Neural cell (in vitro differentiated cells): ENCODE results near the gene SBNO2. TPM values are rescaled to one million over a fixed set of nuclear protein-coding genes. Genes with fewer than 3 reads are reported as not detected.

Experiments used
- H2AFZ ChIP-seq: fragments of 200-600, 300-800 bp; sonication (generic), shearing (Covaris generic); 2 replicates; pipeline ENCODE4 v1.6.0; 2014; ENCODE audit warnings: low read depth, mild to moderate bottlenecking, antibody characterized with exemption, low read length, moderate library complexity
- H3F3A ChIP-seq: fragments of 200-600 bp; shearing (Covaris generic); 2 replicates; pipeline ENCODE4 v1.6.1; 2016; ENCODE audit warnings: mild to moderate bottlenecking, moderate library complexity, mixed read lengths, antibody characterized with exemption, low read length; ENCODE audit not compliant: insufficient read depth, poor library complexity, severe bottlenecking
- H3K27ac ChIP-seq: fragments of 200-600, 300-800 bp; sonication (generic), shearing (Covaris generic); 2 replicates; pipeline ENCODE4 v1.5.1; 2014; ENCODE audit warnings: mild to moderate bottlenecking, low read length, moderate library complexity
- H3K27me3 ChIP-seq: fragments of 300-800, 200-600 bp; sonication (generic), shearing (Covaris generic); 2 replicates; pipeline ENCODE4 v1.6.0; 2014; ENCODE audit warnings: mild to moderate bottlenecking, low read depth, low read length, moderate library complexity; ENCODE audit not compliant: insufficient read depth
- H3K36me3 ChIP-seq: fragments of 300-800, 200-600 bp; sonication (generic), shearing (Covaris generic); 2 replicates; pipeline ENCODE4 v1.5.1; 2014; ENCODE audit warnings: mild to moderate bottlenecking, antibody characterized with exemption, low read length, moderate library complexity; ENCODE audit not compliant: insufficient read depth
- H3K4me2 ChIP-seq: fragments of 300-800, 200-600 bp; sonication (generic), shearing (Covaris generic); 2 replicates; pipeline ENCODE4 v1.6.0; 2014; ENCODE audit warnings: mild to moderate bottlenecking, low read length
- H3K4me3 ChIP-seq: fragments of 300-800, 200-600 bp; sonication (generic), shearing (Covaris generic); 2 replicates; pipeline ENCODE4 v1.5.1; 2014; ENCODE audit warnings: mild to moderate bottlenecking, low read length, moderate library complexity
- H3K79me2 ChIP-seq: fragments of 200-600 bp; shearing (Covaris generic); replicated peaks from 2 replicates; pipeline ENCODE4 v1.6.0; 2014; ENCODE audit warnings: mild to moderate bottlenecking, low read length, moderate library complexity; ENCODE audit not compliant: insufficient read depth
- H3K9ac ChIP-seq: fragments of 300-800, 200-600 bp; sonication (generic), shearing (Covaris generic); 2 replicates; pipeline ENCODE4 v1.6.1; 2016; ENCODE audit warnings: mild to moderate bottlenecking, low read length, mixed read lengths
- H3K9me2 ChIP-seq: fragments of 200-600 bp; shearing (Covaris generic); 2 replicates; pipeline ENCODE4 v1.6.1; 2016; ENCODE audit warnings: mild to moderate bottlenecking, low read length, mixed read lengths; ENCODE audit not compliant: insufficient read depth
- H3K9me3 ChIP-seq: fragments of 200-600, 300-800 bp; sonication (generic), shearing (Covaris generic); 2 replicates; pipeline ENCODE4 v1.6.1; 2016; ENCODE audit warnings: mild to moderate bottlenecking, mixed run types, low read length, moderate library complexity, mixed read lengths
- H4K20me1 ChIP-seq: fragments of 200-600 bp; shearing (Covaris generic); 2 replicates; pipeline ENCODE4 v1.6.1; 2016; ENCODE audit warnings: mild to moderate bottlenecking, mixed run types; ENCODE audit not compliant: insufficient read depth
- CTCF ChIP-seq: fragments of 450-650 bp; IDR thresholded peaks from 2 replicates; pipeline ENCODE4 v1.5.1; 2014; ENCODE audit warnings: antibody characterized with exemption, mild to moderate bottlenecking, moderate library complexity; ENCODE audit not compliant: poor library complexity, severe bottlenecking
- EP300 ChIP-seq: fragments of 450-650 bp; conservative IDR thresholded peaks from 2 replicates; pipeline ENCODE4 v1.6.1; 2014; ENCODE audit warnings: antibody characterized with exemption, mild to moderate bottlenecking, moderate library complexity; ENCODE audit not compliant: poor library complexity, severe bottlenecking
- EZH2 ChIP-seq: fragments of 200-600, 300-800 bp; shearing (Covaris generic), sonication (generic); IDR thresholded peaks from 2 replicates; pipeline ENCODE4 v1.6.1; 2014; ENCODE audit warnings: antibody characterized with exemption, low read length, borderline replicate concordance, mild to moderate bottlenecking; ENCODE audit not compliant: insufficient read depth, poor library complexity, severe bottlenecking
- MXI1 ChIP-seq: fragments of 450-650 bp; conservative IDR thresholded peaks from 2 replicates; pipeline ENCODE4 v1.6.1; 2014; ENCODE audit warnings: antibody characterized with exemption, mild to moderate bottlenecking; ENCODE audit not compliant: poor library complexity, severe bottlenecking
- POLR2AphosphoS5 ChIP-seq: IDR thresholded peaks from 2 replicates; pipeline ENCODE4 v1.6.1; 2012
- RAD21 ChIP-seq: fragments of 450-650 bp; conservative IDR thresholded peaks from 2 replicates; pipeline ENCODE4 v1.6.1; 2014; ENCODE audit warnings: antibody characterized with exemption, mild to moderate bottlenecking, moderate library complexity
- REST ChIP-seq: IDR thresholded peaks from 2 replicates; pipeline ENCODE4 v1.6.1; 2012; ENCODE audit warnings: borderline replicate concordance
- SMC3 ChIP-seq: fragments of 450-650 bp; conservative IDR thresholded peaks from 2 replicates; pipeline ENCODE4 v1.6.1; 2014; ENCODE audit warnings: antibody characterized with exemption, mild to moderate bottlenecking, moderate library complexity; ENCODE audit not compliant: poor library complexity
- TAF1 ChIP-seq: IDR thresholded peaks from 2 replicates; pipeline ENCODE4 v1.6.1; 2012; ENCODE audit warnings: low read depth
- polyA plus RNA-seq: library from polyadenylated mRNA; depleted of rRNA; stranded (reverse); fragments of >200 nt; gene quantifications from 2 replicates; pipeline ENCODE4 v1.2.3, GENCODE V29; 2014

Gene SBNO2
- polyA plus RNA-seq, 1 donor from 2014 or later: 4.8 TPM

- Histone ChIP-seq H3K27ac (no peak overlapping the region), H3K27me3 (no peaks in the 10 kb centered on the region), H4K20me1 (no peaks in the 10 kb centered on the region)
Observed at GRCh38 chr19:1131718-1132551, 42.1 kb downstream of the SBNO2 start.

More at GRCh38 chr19:1131718-1132551, 42.1 kb downstream of the SBNO2 start:
- Histone ChIP-seq H3F3A (no peaks in the 10 kb centered on the region), H2AFZ (no peak overlapping the region), H3K79me2 (no peaks in the 10 kb centered on the region), H3K36me3 (no peaks in the 10 kb centered on the region), H3K9me2 (no peaks in the 10 kb centered on the region), H3K9me3 (no peaks in the 10 kb centered on the region), H3K4me2 (no peak overlapping the region), H3K4me3 (no peak overlapping the region), H3K9ac (no peak overlapping the region)
- TF ChIP-seq TAF1 (no peak), RAD21 (no peak), EP300 (no peak), MXI1 (no peak), REST (no peak), EZH2 (no peak), CTCF (no peak), POLR2AphosphoS5 (no peak), SMC3 (no peak)
